Measurements from ENCODE around the gene SLC49A3.
A peak's percentile ranks its signal among the peaks of the same experiment; 100 is the strongest.

SLC49A3 gene

GRCh38 chr4:686413-687040 is 2.4 kb downstream of the SLC49A3 start:
- no peak for TF ChIP-seq CTCF (IDR thresholded peaks at IDR 0.05; ENCODE audit: borderline replicate concordance, insufficient read depth, low read depth, low read length)
- H3K4me3 ChIP-seq (ENCODE audit: low read depth, low read length) = no peak overlapping the region

GRCh38 chr4:685679-686412 is 3.1 kb downstream of the SLC49A3 start:
- TF ChIP-seq CTCF (IDR thresholded peaks at IDR 0.05; ENCODE audit: borderline replicate concordance, insufficient read depth, low read depth, low read length) = no peak

GRCh38 chr4:684623-685327 is 4.2 kb downstream of the SLC49A3 start:
- no peak for TF ChIP-seq CTCF (IDR thresholded peaks at IDR 0.05; ENCODE audit: borderline replicate concordance, insufficient read depth, low read depth, low read length)
- no peak overlapping the region for H3K4me3 ChIP-seq (ENCODE audit: low read depth, low read length)

More at GRCh38 chr4:685679-686412, 3.1 kb downstream of the SLC49A3 start:
- no peak overlapping the region for H3K4me3 ChIP-seq (ENCODE audit: low read depth, low read length)

DNA sequence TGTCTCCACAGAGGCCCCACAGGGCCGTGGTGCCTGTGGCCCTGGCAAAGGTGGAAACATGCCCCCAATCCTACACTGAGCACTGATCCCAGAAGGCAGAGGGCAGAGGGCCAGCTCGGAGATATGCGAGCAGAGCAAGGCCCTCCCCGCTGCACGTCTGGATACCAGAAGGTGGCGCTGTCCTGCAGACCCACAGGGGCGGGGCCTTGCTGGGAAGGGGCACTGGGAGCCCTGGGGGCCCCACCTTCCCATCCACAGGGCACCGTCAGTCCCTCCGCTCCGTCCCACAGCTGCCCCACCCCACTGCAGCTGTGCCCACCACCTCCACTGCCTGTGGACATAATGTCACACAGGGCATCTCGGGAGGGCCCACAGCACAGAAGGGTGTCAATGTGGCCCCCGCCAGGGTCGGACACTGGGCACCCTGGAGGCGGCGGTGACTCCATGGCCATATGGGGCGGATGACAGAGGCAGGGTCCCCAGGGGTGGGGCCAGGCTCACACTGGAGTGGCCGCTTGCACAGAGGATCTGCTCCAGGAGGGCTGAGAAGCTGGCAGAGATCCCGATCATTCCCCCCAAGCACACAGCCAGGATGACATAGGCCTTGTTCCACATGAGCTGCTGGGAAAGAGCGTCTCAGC is 4.8 kb downstream of the SLC49A3 start:
- no peak overlapping the region for H3K4me3 ChIP-seq (ENCODE audit: low read depth, low read length)
- TF ChIP-seq CTCF (IDR thresholded peaks at IDR 0.05; ENCODE audit: borderline replicate concordance, insufficient read depth, low read depth, low read length) = peak; percentile 66

GRCh38 chr4:683247-683897 is 5.6 kb downstream of the SLC49A3 start:
- TF ChIP-seq CTCF (IDR thresholded peaks at IDR 0.05; ENCODE audit: borderline replicate concordance, insufficient read depth, low read depth, low read length) = no peak
- H3K4me3 ChIP-seq (ENCODE audit: low read depth, low read length) = no peak overlapping the region

DNA sequence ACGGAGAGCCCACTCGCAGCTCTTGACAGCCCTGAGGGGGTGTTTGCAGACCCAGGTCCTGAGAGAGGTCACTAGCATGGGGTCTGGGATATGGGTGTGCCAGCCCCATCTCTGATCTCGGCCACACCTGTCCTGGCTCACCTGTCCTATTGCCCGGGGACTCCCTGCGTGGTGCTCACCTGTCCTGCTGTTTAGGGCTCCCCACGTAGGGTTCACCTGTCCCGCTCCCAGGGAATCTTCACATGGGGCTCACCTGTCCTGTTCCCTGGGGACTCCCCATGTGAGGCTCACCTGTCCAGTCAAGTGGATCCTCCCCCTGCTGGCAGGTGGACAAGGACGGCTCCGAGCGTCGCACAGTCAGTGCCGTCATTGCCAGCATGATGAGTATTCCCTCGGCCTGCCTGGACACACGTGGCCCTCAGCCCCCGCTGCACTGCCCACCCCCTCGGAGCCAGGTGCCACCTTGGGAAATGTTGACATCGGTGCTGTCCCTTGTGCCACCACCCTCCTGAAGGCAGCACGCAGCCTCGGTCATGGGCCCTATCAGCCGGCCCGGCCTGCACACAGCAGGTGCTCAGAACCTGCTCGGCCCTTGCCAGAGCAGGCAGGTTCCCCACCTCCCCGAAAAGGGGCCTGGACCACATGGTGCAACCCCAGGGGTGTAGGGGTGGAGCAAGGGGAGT is 6.3 kb downstream of the SLC49A3 start:
- no peak for TF ChIP-seq CTCF (IDR thresholded peaks at IDR 0.05; ENCODE audit: borderline replicate concordance, insufficient read depth, low read depth, low read length)
- H3K4me3 ChIP-seq (ENCODE audit: low read depth, low read length) = no peak overlapping the region

All from GM12875 (cell line).